GM12892 (cell line): Measurements from ENCODE around the gene FPGS.
A peak's percentile ranks its signal among the peaks of the same experiment; 100 is the strongest.

Source experiments
- POLR2A ChIP-seq: IDR thresholded peaks from 2 replicates; pipeline ENCODE4 v1.6.1; 2011; ENCODE audit warnings: low read depth, low read length, control low read depth
- POLR2AphosphoS5 ChIP-seq: IDR thresholded peaks from 2 replicates; pipeline ENCODE4 v1.6.1; 2011; ENCODE audit warnings: low read depth, low read length, control low read depth

DNA sequence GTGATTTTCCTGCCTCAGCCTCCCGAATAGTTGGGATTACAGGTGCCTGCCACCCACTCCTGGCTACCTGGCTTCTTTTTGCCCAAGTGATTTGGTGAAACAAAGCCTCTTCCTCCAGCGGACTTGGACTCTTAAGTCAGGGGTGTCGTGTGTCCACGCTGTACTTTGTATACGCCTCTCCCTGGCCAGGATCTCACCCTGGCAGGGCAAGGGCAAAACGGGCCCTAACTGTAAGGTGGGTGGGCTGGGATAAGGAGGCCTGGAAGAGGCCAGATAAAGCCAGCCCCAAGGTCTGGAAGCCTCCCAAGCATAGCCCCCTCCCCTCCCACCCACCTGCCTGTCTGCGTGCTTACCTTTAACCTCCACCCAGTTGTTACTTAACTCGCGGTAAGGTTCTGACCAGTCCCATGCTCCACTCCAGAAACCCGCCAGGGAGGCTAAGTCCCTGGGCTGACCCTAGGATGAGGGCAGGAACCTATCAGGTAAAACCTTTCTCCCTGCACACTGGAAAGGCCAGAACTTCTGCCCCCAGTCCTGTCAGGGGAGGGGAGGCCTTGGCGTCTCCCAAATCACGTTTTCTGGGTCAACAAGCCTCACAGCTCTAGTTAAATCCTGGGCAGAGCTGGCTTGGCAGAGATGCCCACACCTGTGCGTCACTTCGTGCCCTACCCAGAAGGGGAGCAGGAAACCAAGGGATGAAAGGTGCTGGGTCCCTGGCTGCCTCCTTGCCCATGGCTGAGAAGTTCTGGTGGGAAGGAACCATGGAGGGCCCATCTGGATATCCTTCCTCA, 8.5 kb upstream of the FPGS start:
- TF ChIP-seq POLR2A (peak; percentile 55), POLR2AphosphoS5 (no peak; the same call in 1 of the 2 replicates)
